HEK293 (cell line): ENCODE data around the gene TLR9.

Source experiments
- CTCF ChIA-PET: fragments of 350-600 bp; formaldehyde crosslinking; extraction: SDS; loops from one replicate; lab custom pipeline; 2021; ENCODE audit warnings: antibody characterized with exemption; lab: Yijun Ruan, JAX
- POLR2A ChIA-PET: fragments of 300-600 bp; formaldehyde crosslinking; extraction: SDS; loops from one replicate; lab custom pipeline; 2020; ENCODE audit warnings: antibody characterized with exemption, inconsistent platforms; lab: Yijun Ruan, JAX
- H3K27ac ChIP-seq: fragments of 200-500 bp; sonication (Bioruptor generic); 2 replicates; pipeline ENCODE4 v1.5.1; 2014; ENCODE audit warnings: low read depth, low read length, control low read depth, inconsistent platforms; ENCODE audit errors: extremely low read depth
- H3K36me3 ChIP-seq, 2 experiments: fragments of 200-500 bp in 1 of 2; sonication (Bioruptor generic) in 1 of 2; 1 replicate in 1 of 2; 2 replicates in 1 of 2; pipeline ENCODE4 v1.5.1; 2014 to 2017; ENCODE audit warnings: inconsistent platforms in 2 of 2, low read length in 2 of 2; ENCODE audit not compliant: control insufficient read depth in 2 of 2, insufficient read depth in 1 of 2
- H3K4me1 ChIP-seq: fragments of 200-500 bp; sonication (Bioruptor generic); 2 replicates; pipeline ENCODE4 v1.5.1; 2014; ENCODE audit warnings: mild to moderate bottlenecking, low read length, inconsistent platforms; ENCODE audit not compliant: control insufficient read depth, insufficient read depth
- H3K4me3 ChIP-seq: 2 replicates; pipeline ENCODE4 v1.5.1; 2011; ENCODE audit warnings: low read depth, mild to moderate bottlenecking, control low read depth, low read length, moderate library complexity
- H3K9me3 ChIP-seq: fragments of 200-500 bp; sonication (Bioruptor generic); 2 replicates; pipeline ENCODE4 v1.5.1; 2014; ENCODE audit warnings: low read depth, low read length, inconsistent platforms; ENCODE audit not compliant: control insufficient read depth, insufficient read depth
- IKZF3 ChIP-seq: fragments of 450-650 bp; IDR thresholded peaks from 2 replicates; pipeline ENCODE4 v1.5.0; 2018; ENCODE audit warnings: missing biosample characterization, mild to moderate bottlenecking, missing genetic modification characterization, moderate library complexity
- KLF8 ChIP-seq: fragments of 450-650 bp; formaldehyde crosslinking; IDR thresholded peaks from 2 replicates; pipeline ENCODE4 v1.5.1; 2016; ENCODE audit warnings: missing biosample characterization, missing genetic modification characterization
- MEIS1 ChIP-seq: sonication (generic); formaldehyde crosslinking; IDR thresholded peaks from 2 replicates; pipeline ENCODE4 v1.8.1; 2022; ENCODE audit warnings: missing genetic modification reagents, mild to moderate bottlenecking, borderline replicate concordance
- OSR2 ChIP-seq: fragments of 450-650 bp; formaldehyde crosslinking; IDR thresholded peaks from 2 replicates; pipeline ENCODE4 v1.5.1; 2016; ENCODE audit warnings: missing biosample characterization, missing genetic modification characterization
- ZEB2 ChIP-seq: fragments of 450-650 bp; formaldehyde crosslinking; IDR thresholded peaks from 2 replicates; pipeline ENCODE4 v1.5.1; 2016; ENCODE audit warnings: missing biosample characterization, missing genetic modification characterization
- ZFP3 ChIP-seq: fragments of 450-650 bp; formaldehyde crosslinking; IDR thresholded peaks from 2 replicates; pipeline ENCODE4 v1.5.1; 2016; ENCODE audit warnings: low read depth, missing biosample characterization, missing genetic modification characterization
- ZNF133 ChIP-seq: fragments of 450-650 bp; formaldehyde crosslinking; IDR thresholded peaks from 2 replicates; pipeline ENCODE4 v1.5.1; 2016; ENCODE audit warnings: missing biosample characterization, missing genetic modification characterization
- ZNF138 ChIP-seq: fragments of 450-650 bp; formaldehyde crosslinking; IDR thresholded peaks from 2 replicates; pipeline ENCODE4 v1.5.1; 2016; ENCODE audit warnings: missing biosample characterization, missing genetic modification characterization, borderline replicate concordance
- ZNF155 ChIP-seq: fragments of 450-650 bp; formaldehyde crosslinking; IDR thresholded peaks from 2 replicates; pipeline ENCODE4 v1.5.1; 2016; ENCODE audit warnings: missing biosample characterization, missing genetic modification characterization
- ZNF169 ChIP-seq: fragments of 450-650 bp; formaldehyde crosslinking; IDR thresholded peaks from 2 replicates; pipeline ENCODE4 v1.5.1; 2016; ENCODE audit warnings: missing biosample characterization, missing genetic modification characterization
- ZNF174 ChIP-seq: fragments of 450-650 bp; formaldehyde crosslinking; IDR thresholded peaks from 2 replicates; pipeline ENCODE4 v1.5.0; 2017; ENCODE audit warnings: missing biosample characterization, mild to moderate bottlenecking, missing genetic modification characterization
- ZNF175 ChIP-seq: fragments of 450-650 bp; formaldehyde crosslinking; IDR thresholded peaks from 2 replicates; pipeline ENCODE4 v1.5.1; 2016; ENCODE audit warnings: missing biosample characterization, missing genetic modification characterization
- ZNF202 ChIP-seq: fragments of 450-650 bp; formaldehyde crosslinking; IDR thresholded peaks from 2 replicates; pipeline ENCODE4 v1.5.1; 2016; ENCODE audit warnings: missing biosample characterization, missing genetic modification characterization, borderline replicate concordance
- ZNF23 ChIP-seq: fragments of 450-650 bp; formaldehyde crosslinking; IDR thresholded peaks from 2 replicates; pipeline ENCODE4 v1.5.1; 2016; ENCODE audit warnings: missing biosample characterization, missing genetic modification characterization, borderline replicate concordance
- ZNF354C ChIP-seq: fragments of 450-650 bp; formaldehyde crosslinking; IDR thresholded peaks from 2 replicates; pipeline ENCODE4 v1.5.1; 2016; ENCODE audit warnings: missing biosample characterization, missing genetic modification characterization, low read depth, borderline replicate concordance
- ZNF473 ChIP-seq: fragments of 450-650 bp; formaldehyde crosslinking; IDR thresholded peaks from 2 replicates; pipeline ENCODE4 v1.5.1; 2017; ENCODE audit warnings: missing biosample characterization, missing genetic modification characterization
- ZNF544 ChIP-seq: fragments of 450-650 bp; formaldehyde crosslinking; IDR thresholded peaks from 2 replicates; pipeline ENCODE4 v1.5.0; 2017; ENCODE audit warnings: missing biosample characterization, missing genetic modification characterization
- ZNF585B ChIP-seq: fragments of 450-650 bp; formaldehyde crosslinking; IDR thresholded peaks from 2 replicates; pipeline ENCODE4 v1.5.1; 2016; ENCODE audit warnings: missing biosample characterization, missing genetic modification characterization
- ZNF623 ChIP-seq: fragments of 450-650 bp; formaldehyde crosslinking; IDR thresholded peaks from 2 replicates; pipeline ENCODE4 v1.5.1; 2016; ENCODE audit warnings: missing biosample characterization, missing genetic modification characterization
- ZNF654 ChIP-seq: fragments of 450-650 bp; formaldehyde crosslinking; IDR thresholded peaks from 2 replicates; pipeline ENCODE4 v1.5.1; 2016; ENCODE audit warnings: low read depth, missing biosample characterization, missing genetic modification characterization
- ZNF677 ChIP-seq: fragments of 450-650 bp; IDR thresholded peaks from 2 replicates; pipeline ENCODE4 v1.5.0; 2018; ENCODE audit warnings: missing biosample characterization, mild to moderate bottlenecking, missing genetic modification characterization, moderate library complexity
- ZNF704 ChIP-seq: fragments of 450-650 bp; formaldehyde crosslinking; IDR thresholded peaks from 2 replicates; pipeline ENCODE4 v1.5.1; 2016; ENCODE audit warnings: missing biosample characterization, missing genetic modification characterization
- TF ChIP-seq, protein P1 (sequence below): fragments of 450-650 bp; formaldehyde crosslinking; IDR thresholded peaks from 2 replicates; pipeline ENCODE4 v1.5.1; 2017; ENCODE audit warnings: missing biosample characterization, missing genetic modification characterization
- TF ChIP-seq, protein P2 (sequence below): fragments of 450-650 bp; formaldehyde crosslinking; IDR thresholded peaks from 2 replicates; pipeline ENCODE4 v1.5.1; 2016; ENCODE audit warnings: missing biosample characterization, missing genetic modification characterization
- TF ChIP-seq, protein P3 (sequence below): fragments of 450-650 bp; formaldehyde crosslinking; IDR thresholded peaks from 2 replicates; pipeline ENCODE4 v1.5.1; 2017; ENCODE audit warnings: missing biosample characterization, mild to moderate bottlenecking, missing genetic modification characterization, moderate library complexity

TLR9 gene

GRCh38 chr3:52210550-52211046, 14.8 kb downstream of the TLR9 start:
- Histone ChIP-seq H3K9me3 (no peaks in the 10 kb centered on the region), H3K27ac (no peak overlapping the region), H3K4me3 (no peak overlapping the region), H3K4me1 (no peaks in the 10 kb centered on the region), H3K36me3 (peaks cover 40 to 97% of the 10 kb centered on the region in 2 experiments; a peak in 2 of 3 replicates)
- CTCF ChIA-PET: interaction anchor here (0.6 to 3.6 kb wide), 3 partner anchors 10 to 238 kb away, joined by 3 to 20 read pairs (median 4); no protein-coding TSS in a partner anchor
- POLR2A ChIA-PET: no interaction called here
- TF ChIP-seq ZNF473 (tag by site-specific recombination): no peak
- no peak for TF ChIP-seq ZNF585B
- no peak for TF ChIP-seq OSR2 (tag by site-specific recombination)
- no peak for TF ChIP-seq ZNF174 (tag by site-specific recombination)
- no peak for TF ChIP-seq ZNF138 (tag by site-specific recombination)
- TF ChIP-seq IKZF3 (tag by site-specific recombination): no peak

GRCh38 chr3:52210037-52210436, 15.4 kb downstream of the TLR9 start:
- TF ChIP-seq, protein P1, sequence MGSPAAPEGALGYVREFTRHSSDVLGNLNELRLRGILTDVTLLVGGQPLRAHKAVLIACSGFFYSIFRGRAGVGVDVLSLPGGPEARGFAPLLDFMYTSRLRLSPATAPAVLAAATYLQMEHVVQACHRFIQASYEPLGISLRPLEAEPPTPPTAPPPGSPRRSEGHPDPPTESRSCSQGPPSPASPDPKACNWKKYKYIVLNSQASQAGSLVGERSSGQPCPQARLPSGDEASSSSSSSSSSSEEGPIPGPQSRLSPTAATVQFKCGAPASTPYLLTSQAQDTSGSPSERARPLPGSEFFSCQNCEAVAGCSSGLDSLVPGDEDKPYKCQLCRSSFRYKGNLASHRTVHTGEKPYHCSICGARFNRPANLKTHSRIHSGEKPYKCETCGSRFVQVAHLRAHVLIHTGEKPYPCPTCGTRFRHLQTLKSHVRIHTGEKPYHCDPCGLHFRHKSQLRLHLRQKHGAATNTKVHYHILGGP: no peak
- TF ChIP-seq, protein P2, sequence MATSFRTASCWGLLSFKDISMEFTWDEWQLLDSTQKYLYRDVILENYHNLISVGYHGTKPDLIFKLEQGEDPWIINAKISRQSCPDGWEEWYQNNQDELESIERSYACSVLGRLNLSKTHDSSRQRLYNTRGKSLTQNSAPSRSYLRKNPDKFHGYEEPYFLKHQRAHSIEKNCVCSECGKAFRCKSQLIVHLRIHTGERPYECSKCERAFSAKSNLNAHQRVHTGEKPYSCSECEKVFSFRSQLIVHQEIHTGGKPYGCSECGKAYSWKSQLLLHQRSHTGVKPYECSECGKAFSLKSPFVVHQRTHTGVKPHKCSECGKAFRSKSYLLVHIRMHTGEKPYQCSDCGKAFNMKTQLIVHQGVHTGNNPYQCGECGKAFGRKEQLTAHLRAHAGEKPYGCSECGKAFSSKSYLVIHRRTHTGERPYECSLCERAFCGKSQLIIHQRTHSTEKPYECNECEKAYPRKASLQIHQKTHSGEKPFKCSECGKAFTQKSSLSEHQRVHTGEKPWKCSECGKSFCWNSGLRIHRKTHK (tag by site-specific recombination): no peak
- no peak for TF ChIP-seq ZNF544 (tag by site-specific recombination)
- TF ChIP-seq, protein P3, sequence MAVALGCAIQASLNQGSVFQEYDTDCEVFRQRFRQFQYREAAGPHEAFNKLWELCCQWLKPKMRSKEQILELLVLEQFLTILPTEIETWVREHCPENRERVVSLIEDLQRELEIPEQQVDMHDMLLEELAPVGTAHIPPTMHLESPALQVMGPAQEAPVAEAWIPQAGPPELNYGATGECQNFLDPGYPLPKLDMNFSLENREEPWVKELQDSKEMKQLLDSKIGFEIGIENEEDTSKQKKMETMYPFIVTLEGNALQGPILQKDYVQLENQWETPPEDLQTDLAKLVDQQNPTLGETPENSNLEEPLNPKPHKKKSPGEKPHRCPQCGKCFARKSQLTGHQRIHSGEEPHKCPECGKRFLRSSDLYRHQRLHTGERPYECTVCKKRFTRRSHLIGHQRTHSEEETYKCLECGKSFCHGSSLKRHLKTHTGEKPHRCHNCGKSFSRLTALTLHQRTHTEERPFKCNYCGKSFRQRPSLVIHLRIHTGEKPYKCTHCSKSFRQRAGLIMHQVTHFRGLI: no peak
- TF ChIP-seq MEIS1 (CRISPR knock-in tag): no peak
- TF ChIP-seq ZNF175: no peak
- no peak for TF ChIP-seq ZNF169 (tag by site-specific recombination)
- TF ChIP-seq KLF8 (tag by site-specific recombination): no peak
- TF ChIP-seq ZNF704: no peak
- TF ChIP-seq ZEB2 (tag by site-specific recombination): no peak
- Histone ChIP-seq H3K4me3 (no peak overlapping the region), H3K27ac (no peak overlapping the region), H3K4me1 (no peaks in the 10 kb centered on the region), H3K36me3 (peaks cover 40 to 97% of the 10 kb centered on the region in 2 experiments; a peak in 2 of 3 replicates), H3K9me3 (no peaks in the 10 kb centered on the region)
- ChIA-PET CTCF (interaction anchor here (0.6 to 3.6 kb wide), 3 partner anchors 10 to 238 kb away, joined by 3 to 20 read pairs (median 4); no protein-coding TSS in a partner anchor), POLR2A (interaction anchor here (1.5 kb wide), 1 partner anchor 55 kb away, joined by 5 read pairs; the partner anchor contains the start of gene POC1A)

DNA sequence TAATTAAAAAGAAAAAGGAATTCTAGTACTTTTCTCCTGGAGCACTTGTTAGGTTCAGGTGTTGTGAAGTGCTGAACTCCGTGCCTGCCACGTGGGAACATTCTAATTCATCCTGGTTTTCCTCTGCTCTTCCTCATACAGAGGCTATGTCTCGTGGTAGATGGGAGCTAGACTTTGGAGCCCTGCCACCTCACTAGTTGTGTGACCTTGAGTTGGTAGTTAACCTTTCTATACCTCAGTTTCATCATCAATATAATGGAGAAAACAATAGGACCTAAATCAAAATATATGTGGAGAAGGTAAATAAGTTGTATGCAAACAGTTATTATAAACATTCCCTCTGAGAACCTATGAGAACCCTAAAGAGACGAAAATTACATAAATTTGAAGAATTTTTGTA, 16.9 kb downstream of the TLR9 start:
- H3K9me3 ChIP-seq: no peaks in the 10 kb centered on the region
- TF ChIP-seq ZNF654 (tag by site-specific recombination) (no peak), ZNF23 (no peak), ZNF354C (tag by site-specific recombination) (no peak), ZNF133 (tag by site-specific recombination) (no peak), ZNF623 (tag by site-specific recombination) (no peak), ZNF677 (tag by site-specific recombination) (no peak), ZFP3 (tag by site-specific recombination) (no peak), ZNF155 (tag by site-specific recombination) (no peak), ZNF202 (tag by site-specific recombination) (no peak)
- TF ChIP-seq, all 188 proteins: peak for 0
- H3K27ac ChIP-seq: no peak overlapping the region
- ChIA-PET POLR2A (interaction anchor here (1.5 kb wide), 1 partner anchor 54 kb away, joined by 5 read pairs; the partner anchor contains the start of gene POC1A), CTCF (interaction anchor here (0.9 to 3.6 kb wide), 3 partner anchors 10 to 131 kb away, joined by 3 to 20 read pairs (median 5); no protein-coding TSS in a partner anchor)
- H3K36me3 ChIP-seq: peaks cover 46 to 97% of the 10 kb centered on the region in 2 experiments; a peak in 2 of 3 replicates
- no peak overlapping the region for H3K4me3 ChIP-seq
- no peaks in the 10 kb centered on the region for H3K4me1 ChIP-seq
